Endothelial cell of umbilical vein (primary cell): ENCODE results near the gene LIM2.

Source experiments
- POLR2A ChIP-seq: IDR thresholded peaks from 2 replicates; pipeline ENCODE4 v1.6.1; 2012; ENCODE audit warnings: low read depth, mild to moderate bottlenecking, control low read depth, low read length
- POLR2AphosphoS5 ChIP-seq: IDR thresholded peaks from 2 replicates; pipeline ENCODE4 v1.6.1; 2012; ENCODE audit warnings: low read depth, mild to moderate bottlenecking, control low read depth, low read length, moderate library complexity; ENCODE audit not compliant: insufficient read depth
- TF ChIP-seq, protein P1 (sequence below), 2 donors: IDR thresholded peaks; 1 replicate in 1 of 2; 2 replicates in 1 of 2; pipeline ENCODE4 v1.5.1; 2011; ENCODE audit warnings: low read length in 2 of 2, mild to moderate bottlenecking in 2 of 2, moderate library complexity in 2 of 2, control low read depth in 1 of 2, inconsistent platforms in 1 of 2, low read depth in 1 of 2; ENCODE audit not compliant: insufficient read depth in 1 of 2; ENCODE audit errors: extremely low read depth in 1 of 2

GRCh38 chr19:51417810-51418157 is 30.0 kb upstream of the LIM2 start:
- TF ChIP-seq POLR2AphosphoS5 = no peak
- TF ChIP-seq POLR2A = no peak
- TF ChIP-seq, protein P1, sequence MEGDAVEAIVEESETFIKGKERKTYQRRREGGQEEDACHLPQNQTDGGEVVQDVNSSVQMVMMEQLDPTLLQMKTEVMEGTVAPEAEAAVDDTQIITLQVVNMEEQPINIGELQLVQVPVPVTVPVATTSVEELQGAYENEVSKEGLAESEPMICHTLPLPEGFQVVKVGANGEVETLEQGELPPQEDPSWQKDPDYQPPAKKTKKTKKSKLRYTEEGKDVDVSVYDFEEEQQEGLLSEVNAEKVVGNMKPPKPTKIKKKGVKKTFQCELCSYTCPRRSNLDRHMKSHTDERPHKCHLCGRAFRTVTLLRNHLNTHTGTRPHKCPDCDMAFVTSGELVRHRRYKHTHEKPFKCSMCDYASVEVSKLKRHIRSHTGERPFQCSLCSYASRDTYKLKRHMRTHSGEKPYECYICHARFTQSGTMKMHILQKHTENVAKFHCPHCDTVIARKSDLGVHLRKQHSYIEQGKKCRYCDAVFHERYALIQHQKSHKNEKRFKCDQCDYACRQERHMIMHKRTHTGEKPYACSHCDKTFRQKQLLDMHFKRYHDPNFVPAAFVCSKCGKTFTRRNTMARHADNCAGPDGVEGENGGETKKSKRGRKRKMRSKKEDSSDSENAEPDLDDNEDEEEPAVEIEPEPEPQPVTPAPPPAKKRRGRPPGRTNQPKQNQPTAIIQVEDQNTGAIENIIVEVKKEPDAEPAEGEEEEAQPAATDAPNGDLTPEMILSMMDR (IDR thresholded peaks at IDR 0.05; ENCODE audit: extremely low read depth in 1 of 2, insufficient read depth in 1 of 2, low read depth in 1 of 2, low read length in 2 of 2) = no peak
